Measurements from ENCODE around the gene MED20.

MED20 gene

DNA sequence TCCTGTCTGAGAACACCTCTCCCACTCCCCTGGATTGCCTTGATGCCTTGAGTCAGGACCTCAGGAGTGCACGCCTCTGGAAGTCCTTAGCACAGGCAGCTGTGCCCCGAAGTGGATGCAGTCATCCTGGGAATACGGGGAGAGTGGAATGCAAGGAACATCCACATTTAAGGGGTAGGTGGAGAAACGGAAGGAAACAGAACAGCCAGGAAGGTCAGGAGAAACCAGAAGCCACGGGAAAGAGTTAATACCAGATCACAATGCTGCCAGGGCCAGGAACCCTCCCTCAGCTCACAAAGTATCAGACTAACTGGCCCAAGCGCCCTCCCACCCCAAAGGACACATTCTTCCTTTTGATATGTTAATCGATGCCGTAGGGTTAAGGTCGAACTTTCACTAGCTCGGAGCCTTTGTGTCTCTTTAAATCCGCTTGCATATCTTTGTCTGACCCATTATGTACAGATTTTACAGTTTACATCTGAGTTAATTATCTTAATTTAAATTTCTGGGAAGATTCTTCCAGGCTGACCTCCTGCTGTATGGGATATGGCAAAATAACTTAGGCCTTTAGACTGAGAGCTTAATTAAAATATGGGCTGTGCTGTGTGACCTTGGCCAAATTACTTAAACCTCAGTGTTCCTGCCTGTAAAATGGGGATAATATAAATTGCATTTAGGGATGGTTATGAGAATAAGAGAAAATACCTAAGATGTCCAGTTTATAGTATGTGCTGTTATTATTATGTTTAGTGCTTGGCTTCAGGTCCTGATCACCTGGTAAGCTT lies 44.7 kb upstream of the MED20 start:
- in situ Hi-C loops (cut with HindIII; ENCODE audit: low sequenced_read_pairs): no loop called here
- DNase-seq (ENCODE audit: low read depth): no peak
- TF ChIP-seq, protein P1, sequence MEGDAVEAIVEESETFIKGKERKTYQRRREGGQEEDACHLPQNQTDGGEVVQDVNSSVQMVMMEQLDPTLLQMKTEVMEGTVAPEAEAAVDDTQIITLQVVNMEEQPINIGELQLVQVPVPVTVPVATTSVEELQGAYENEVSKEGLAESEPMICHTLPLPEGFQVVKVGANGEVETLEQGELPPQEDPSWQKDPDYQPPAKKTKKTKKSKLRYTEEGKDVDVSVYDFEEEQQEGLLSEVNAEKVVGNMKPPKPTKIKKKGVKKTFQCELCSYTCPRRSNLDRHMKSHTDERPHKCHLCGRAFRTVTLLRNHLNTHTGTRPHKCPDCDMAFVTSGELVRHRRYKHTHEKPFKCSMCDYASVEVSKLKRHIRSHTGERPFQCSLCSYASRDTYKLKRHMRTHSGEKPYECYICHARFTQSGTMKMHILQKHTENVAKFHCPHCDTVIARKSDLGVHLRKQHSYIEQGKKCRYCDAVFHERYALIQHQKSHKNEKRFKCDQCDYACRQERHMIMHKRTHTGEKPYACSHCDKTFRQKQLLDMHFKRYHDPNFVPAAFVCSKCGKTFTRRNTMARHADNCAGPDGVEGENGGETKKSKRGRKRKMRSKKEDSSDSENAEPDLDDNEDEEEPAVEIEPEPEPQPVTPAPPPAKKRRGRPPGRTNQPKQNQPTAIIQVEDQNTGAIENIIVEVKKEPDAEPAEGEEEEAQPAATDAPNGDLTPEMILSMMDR (IDR thresholded peaks at IDR 0.05; ENCODE audit: low read depth, low read length, missing control alignments): no peak
- H3K4me3 ChIP-seq (ENCODE audit: low read depth, low read length): no peak overlapping the region

DNA sequence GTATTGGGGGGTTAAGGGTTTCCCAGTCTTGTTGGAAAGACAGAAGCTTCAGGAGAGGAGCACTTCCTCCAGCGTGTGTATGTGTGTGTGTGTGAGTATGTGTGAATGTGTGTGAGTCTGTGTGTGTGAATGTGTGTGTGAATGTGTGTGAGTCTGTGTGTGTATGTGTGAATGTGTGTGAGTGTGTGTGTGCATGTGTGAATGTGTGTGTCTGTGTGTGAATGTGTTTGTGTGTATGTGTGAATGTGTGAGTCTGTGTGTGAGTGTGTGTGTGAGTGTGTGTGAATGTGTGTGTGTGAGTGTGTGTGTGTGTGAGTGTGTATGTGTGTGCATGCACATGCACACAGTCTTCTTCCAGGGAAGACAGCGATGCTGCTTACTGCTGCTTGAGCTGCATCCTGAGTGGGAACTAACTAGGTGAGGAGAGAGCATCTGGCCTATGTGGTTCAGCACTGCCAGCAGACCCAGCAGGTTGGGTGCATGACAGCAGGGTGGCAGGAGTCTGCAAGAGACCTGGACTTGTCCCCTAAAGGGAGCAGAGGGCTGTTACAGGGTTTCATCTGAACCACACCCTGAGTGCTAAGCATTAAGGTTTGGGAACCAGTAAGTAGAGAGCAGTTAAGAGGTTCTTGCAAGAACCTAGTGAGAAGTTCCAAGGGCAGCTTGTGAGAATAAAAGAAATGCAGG lies 43.4 kb upstream of the MED20 start:
- in situ Hi-C loops (cut with HindIII; ENCODE audit: low sequenced_read_pairs): no loop called here
- TF ChIP-seq, protein P1 (IDR thresholded peaks at IDR 0.05; ENCODE audit: low read depth, low read length, missing control alignments): no peak
- no peak overlapping the region for H3K4me3 ChIP-seq (ENCODE audit: low read depth, low read length)
- DNase-seq (ENCODE audit: low read depth): no peak

DNA sequence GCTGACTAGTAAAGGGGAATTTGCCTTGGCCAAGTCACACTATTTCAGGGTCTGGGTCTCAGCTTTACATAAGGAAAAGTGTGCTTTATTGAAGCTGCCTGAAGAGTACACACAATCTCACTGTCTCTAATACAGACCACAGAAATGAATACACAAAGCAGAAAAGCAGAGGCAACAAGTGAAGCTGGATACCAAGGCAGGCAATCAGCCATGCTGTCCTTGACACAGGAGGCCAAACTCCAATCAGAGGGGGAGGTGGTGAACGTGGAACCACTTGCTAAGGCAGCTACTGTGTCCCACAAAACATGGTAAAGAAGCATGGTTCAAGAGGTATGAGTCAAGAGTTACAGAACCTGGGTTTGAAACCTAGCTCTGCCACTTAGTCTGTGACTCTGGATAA lies 42.4 kb upstream of the MED20 start:
- TF ChIP-seq, protein P1 (IDR thresholded peaks at IDR 0.05; ENCODE audit: low read depth, low read length, missing control alignments): no peak
- in situ Hi-C loops (cut with HindIII; ENCODE audit: low sequenced_read_pairs): no loop called here
- no peak for DNase-seq (ENCODE audit: low read depth)
- H3K4me3 ChIP-seq (ENCODE audit: low read depth, low read length): no peak overlapping the region

DNA sequence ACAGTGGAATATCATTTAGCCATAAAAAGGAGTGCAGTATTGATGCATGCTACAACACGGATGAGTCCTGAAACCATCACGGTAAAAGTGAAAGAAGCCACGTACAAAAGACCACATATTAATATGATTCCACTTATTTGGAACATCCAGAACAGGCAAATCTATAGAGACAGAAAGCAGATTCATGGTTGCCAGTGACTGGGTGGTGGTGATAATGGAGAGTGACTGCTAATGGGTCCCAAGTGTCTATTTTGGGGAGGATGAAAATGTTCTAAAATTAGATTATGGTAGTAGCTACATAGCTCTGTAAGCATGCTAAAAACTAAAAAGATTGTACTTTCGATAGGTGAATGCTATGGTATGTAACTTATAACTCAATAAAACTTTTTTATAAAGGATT lies 39.1 kb upstream of the MED20 start:
- H3K4me3 ChIP-seq (ENCODE audit: low read depth, low read length): no peak overlapping the region
- TF ChIP-seq, protein P1 (IDR thresholded peaks at IDR 0.05; ENCODE audit: low read depth, low read length, missing control alignments): no peak
- in situ Hi-C loops (cut with HindIII; ENCODE audit: low sequenced_read_pairs): no loop called here
- no peak for DNase-seq (ENCODE audit: low read depth)

DNA sequence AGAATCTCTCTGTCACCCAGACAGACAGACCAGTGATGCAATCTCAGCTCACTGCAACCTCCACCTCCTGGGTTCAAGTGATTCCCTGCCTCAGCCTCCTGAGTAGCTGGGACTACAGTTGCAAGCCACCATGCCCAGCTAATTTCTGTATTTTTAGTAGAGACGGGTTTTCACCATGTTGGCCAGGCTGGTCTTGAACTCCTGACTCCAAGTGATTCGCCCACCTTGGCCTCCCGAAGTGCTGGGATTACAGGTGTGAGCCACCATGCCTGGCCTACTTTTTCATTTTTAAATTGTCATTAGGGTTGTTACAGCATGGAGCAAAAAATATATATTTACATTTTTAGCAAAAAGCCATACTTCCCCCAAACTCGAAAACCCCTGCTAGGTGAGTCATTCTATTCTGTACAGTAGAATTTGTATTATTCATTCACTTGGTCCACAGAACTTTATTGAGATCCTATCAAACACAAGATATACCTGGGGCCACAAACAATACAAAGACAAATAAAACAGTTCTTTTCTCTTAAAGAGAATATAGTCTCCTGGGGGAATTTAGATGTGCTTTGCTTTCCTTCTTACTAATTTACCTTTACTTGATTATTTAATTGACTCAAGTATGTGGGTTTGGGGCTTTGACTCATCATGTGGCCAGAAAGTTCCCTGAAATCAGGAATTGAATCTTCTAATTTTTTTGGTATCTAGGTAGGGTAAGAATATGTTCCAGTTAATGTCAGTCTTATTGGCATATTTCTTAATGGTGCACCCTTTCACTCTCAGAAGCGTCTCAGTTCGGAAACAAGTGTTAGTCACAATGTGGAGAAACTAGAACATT lies 37.3 kb upstream of the MED20 start:
- in situ Hi-C loops (cut with HindIII; ENCODE audit: low sequenced_read_pairs): no loop called here
- TF ChIP-seq, protein P1 (IDR thresholded peaks at IDR 0.05; ENCODE audit: low read depth, low read length, missing control alignments): no peak
- H3K4me3 ChIP-seq (ENCODE audit: low read depth, low read length): no peak overlapping the region
- no peak for DNase-seq (ENCODE audit: low read depth)

DNA sequence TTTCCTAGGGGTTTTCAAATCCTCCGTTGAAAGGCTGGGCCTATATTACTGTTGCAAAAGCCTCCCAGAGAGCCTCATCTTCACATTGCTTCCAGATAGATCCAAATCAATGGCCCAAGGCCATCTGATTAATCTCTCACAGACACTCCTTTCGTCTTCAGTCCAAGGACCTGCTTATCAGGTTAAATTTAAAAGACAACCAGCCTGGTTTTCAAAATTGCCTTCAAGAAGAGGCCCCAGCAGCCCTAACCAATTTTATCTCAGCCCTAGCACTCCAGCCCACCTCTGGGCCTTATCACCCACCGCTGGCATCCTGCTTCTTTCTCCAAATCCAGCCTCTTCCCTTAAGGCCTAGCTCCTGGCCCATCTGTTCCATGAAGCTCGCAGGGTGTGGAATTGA lies 36.2 kb upstream of the MED20 start:
- TF ChIP-seq, protein P1 (IDR thresholded peaks at IDR 0.05; ENCODE audit: low read depth, low read length, missing control alignments): no peak
- DNase-seq (ENCODE audit: low read depth): no peak
- no peak overlapping the region for H3K4me3 ChIP-seq (ENCODE audit: low read depth, low read length)
- in situ Hi-C loops (cut with HindIII; ENCODE audit: low sequenced_read_pairs): no loop called here
